ENCODE measurements around the gene ZBTB21. TPM values are rescaled to one million over a fixed set of nuclear protein-coding genes. Genes with fewer than 3 reads are reported as not detected.

Gene ZBTB21
- total and polyA plus RNA-seq, 2 of the 8 experiments (the other 6 are each of a cell fraction or from before 2014, with no cell fraction given) = 3.9 to 17.8 TPM

DNA sequence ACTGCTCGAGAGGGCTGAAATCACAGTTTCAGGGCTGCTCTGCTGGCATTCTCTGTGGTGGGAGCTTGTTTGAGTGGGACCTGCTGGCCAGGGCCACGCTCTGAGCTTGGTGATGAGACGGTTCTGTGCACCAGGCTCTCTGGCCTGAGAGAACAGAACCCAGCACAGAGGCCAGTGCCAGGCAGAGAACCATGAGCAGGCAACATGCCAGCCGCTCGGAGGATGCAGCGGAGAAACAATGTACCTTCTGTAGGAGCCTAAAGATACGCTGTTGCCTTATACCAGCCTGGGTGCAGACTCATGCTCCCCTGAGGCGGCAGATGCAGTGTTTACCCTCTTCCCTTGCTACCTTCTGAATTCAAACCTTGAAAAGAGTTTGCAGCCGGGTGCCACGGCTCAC, 66.3 kb downstream of the ZBTB21 start:
- H2BK120ac ChIP-seq (replicated peaks; ENCODE audit: low read depth, low read length) = no peak overlapping the region
- CTCF ChIA-PET (ENCODE audit: partially characterized antibody) = interaction anchor here (0.6 to 1.3 kb wide), 4 partner anchors 8 to 202 kb away, joined by 3 to 8 read pairs (median 5); no protein-coding TSS in a partner anchor
- no peak for FAIRE-seq

More for the DNA sequence above, 66.3 kb downstream of the ZBTB21 start:
- POLR2A ChIA-PET (ENCODE audit: partially characterized antibody) = interaction anchor here (0.6 to 1.1 kb wide), 3 partner anchors 8 to 62 kb away, joined by 3 read pairs; no protein-coding TSS in a partner anchor
- Histone ChIP-seq H3K27ac (ENCODE audit: low read depth, low read length) (no peak overlapping the region), H3K9me3 (ENCODE audit: insufficient read depth in 2 of 2, low read depth in 1 of 2, low read length in 1 of 2) (no peaks in the 10 kb centered on the region), H3K79me1 (ENCODE audit: low read depth, low read length) (no peaks in the 10 kb centered on the region; the same call in none of the 2 replicates), H3K14ac (ENCODE audit: insufficient read length) (no peak overlapping the region), H2BK20ac (ENCODE audit: low read length) (no peak overlapping the region), H3K4me2 (ENCODE audit: insufficient read depth in 1 of 2, low read depth in 2 of 2, low read length in 2 of 2) (no peak overlapping the region), H3K56ac (replicated peaks; ENCODE audit: insufficient read length, low read depth, low read length) (no peak overlapping the region), H3K9ac (replicated peaks in 1 of 4; ENCODE audit: extremely low read depth in 1 of 4, low read depth in 3 of 4, low read length in 3 of 4) (no peak overlapping the region), H2AK5ac (ENCODE audit: low read depth, low read length) (no peak overlapping the region), H3K27me3 (replicated peaks in 1 of 4; ENCODE audit: control insufficient read depth in 3 of 4, extremely low read depth in 1 of 4, insufficient read depth in 3 of 4, low read length in 3 of 4) (no peaks in the 10 kb centered on the region), H3K79me2 (ENCODE audit: control insufficient read depth in 1 of 2, insufficient read depth in 2 of 2, low read length in 2 of 2) (peaks cover 0 to 9% of the 10 kb centered on the region in 2 experiments; a peak in 2 of 4 replicates), H3K4me1 (replicated peaks in 1 of 4; ENCODE audit: control insufficient read depth in 3 of 4, insufficient read depth in 4 of 4, low read length in 3 of 4) (peaks cover 0 to 8% (median 0%) of the 10 kb centered on the region in 4 experiments; a peak in 2 of 7 replicates), H3K4me3 (ENCODE audit: extremely low read depth in 1 of 4, insufficient read depth in 2 of 4, low read depth in 3 of 4, low read length in 4 of 4) (no peak overlapping the region), H2BK15ac (ENCODE audit: low read length) (no peak overlapping the region), H4K5ac (ENCODE audit: insufficient read length, low read depth, low read length) (no peak overlapping the region), H3K4ac (replicated peaks; ENCODE audit: insufficient read length, low read depth, low read length) (no peak overlapping the region), H2BK12ac (ENCODE audit: low read depth, low read length) (no peak overlapping the region), H2AFZ (ENCODE audit: low read length) (no peak overlapping the region), H3K18ac (ENCODE audit: extremely low read depth, low read length) (no peak overlapping the region), H3K23me2 (ENCODE audit: low read depth, low read length) (no peaks in the 10 kb centered on the region), H4K91ac (replicated peaks; ENCODE audit: insufficient read length, low read length) (no peak overlapping the region), H4K8ac (ENCODE audit: extremely low read depth, insufficient read depth, low read length) (no peak overlapping the region), H2BK5ac (ENCODE audit: low read depth, low read length) (no peak overlapping the region), H3K23ac (ENCODE audit: insufficient read length) (no peak overlapping the region), H4K20me1 (replicated peaks in 1 of 2; ENCODE audit: control insufficient read depth in 1 of 2, insufficient read depth in 2 of 2, low read length in 2 of 2) (no peaks in the 10 kb centered on the region), H3K36me3 (ENCODE audit: control insufficient read depth in 2 of 4, insufficient read depth in 4 of 4, low read length in 3 of 4) (no peaks in the 10 kb centered on the region)
- 94% methylated on average over 10 of the region's 10 CpGs; no CpG with 5 or more reads in 1 of the 2 experiments for WGBS, 2 experiments (ENCODE audit: extremely low coverage in 1 of 2, insufficient coverage in 1 of 2, insufficient read length in 1 of 2, insufficient replicate concordance in 2 of 2, low coverage in 1 of 2, low lambda C conversion rate in 2 of 2, missing lambda C conversion rate in 1 of 2)
- TF ChIP-seq HDAC6 (IDR thresholded peaks at IDR 0.05; ENCODE audit: low read depth, low read length) = no peak
- no peak for TF ChIP-seq FOSL1 (IDR thresholded peaks at IDR 0.05; ENCODE audit: insufficient read depth, low read depth, low read length)
- no peak for TF ChIP-seq SP2 (IDR thresholded peaks at IDR 0.05; ENCODE audit: low read length)
- TF ChIP-seq RNF2 (IDR thresholded peaks at IDR 0.05; ENCODE audit: borderline replicate concordance, low read depth, low read length, missing control alignments, poor library complexity, severe bottlenecking) = no peak
- no peak for TF ChIP-seq ASH2L (IDR thresholded peaks at IDR 0.05; ENCODE audit: low read length)
- no peak for TF ChIP-seq TEAD4 (IDR thresholded peaks at IDR 0.05; ENCODE audit: low read depth, low read length)
- TF ChIP-seq SAP30 (IDR thresholded peaks at IDR 0.05; ENCODE audit: insufficient read depth, insufficient replicate concordance, low read length) = no peak
- no peak for DNase-seq (ENCODE audit: low read depth in 1 of 2, low spot score in 2 of 2)
